DOHH2 (cell line): ENCODE results near the gene P4HTM.

ENCODE experiments used
- EZH2phosphoT487 ChIP-seq: fragments of 200-600 bp; sonication (generic); IDR thresholded peaks from 2 replicates; pipeline ENCODE4 v1.6.1; 2017; ENCODE audit warnings: borderline replicate concordance, mild to moderate bottlenecking, antibody characterized with exemption, low read length, moderate library complexity, mixed read lengths
- TF ChIP-seq, protein P1 (sequence below): fragments of 200-600 bp; sonication (generic); IDR thresholded peaks from one replicate; pipeline ENCODE4 v1.5.1; 2014; ENCODE audit warnings: antibody characterized with exemption, mild to moderate bottlenecking, low read depth, low read length; ENCODE audit not compliant: poor library complexity, severe bottlenecking

DNA sequence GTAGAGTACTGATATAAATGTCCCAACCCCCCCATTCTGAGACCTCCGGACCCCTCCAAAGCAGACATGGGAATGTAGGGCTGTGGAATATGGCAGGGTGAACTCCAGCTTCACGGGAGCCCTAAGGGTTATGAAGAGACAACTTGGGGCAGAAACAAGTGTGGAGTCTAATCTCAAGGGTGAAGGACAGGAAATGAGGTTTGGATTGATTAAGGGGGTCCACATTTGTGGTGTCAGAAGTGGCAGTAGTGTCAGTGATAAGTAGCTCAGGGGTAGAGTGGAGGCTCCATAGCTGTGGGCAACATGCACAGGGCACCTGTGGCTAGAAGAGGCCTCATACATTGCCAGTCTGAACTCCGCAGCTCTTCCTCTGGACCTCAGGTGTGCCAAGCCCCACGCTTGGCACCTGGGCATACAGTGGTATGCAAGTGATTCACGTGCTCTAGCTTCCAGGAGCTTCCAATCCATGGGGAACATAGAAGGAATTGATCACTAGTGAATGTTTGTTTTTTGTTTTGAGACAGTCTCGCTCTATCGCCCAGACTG is 4.1 kb upstream of the P4HTM start:
- TF ChIP-seq, protein P1, sequence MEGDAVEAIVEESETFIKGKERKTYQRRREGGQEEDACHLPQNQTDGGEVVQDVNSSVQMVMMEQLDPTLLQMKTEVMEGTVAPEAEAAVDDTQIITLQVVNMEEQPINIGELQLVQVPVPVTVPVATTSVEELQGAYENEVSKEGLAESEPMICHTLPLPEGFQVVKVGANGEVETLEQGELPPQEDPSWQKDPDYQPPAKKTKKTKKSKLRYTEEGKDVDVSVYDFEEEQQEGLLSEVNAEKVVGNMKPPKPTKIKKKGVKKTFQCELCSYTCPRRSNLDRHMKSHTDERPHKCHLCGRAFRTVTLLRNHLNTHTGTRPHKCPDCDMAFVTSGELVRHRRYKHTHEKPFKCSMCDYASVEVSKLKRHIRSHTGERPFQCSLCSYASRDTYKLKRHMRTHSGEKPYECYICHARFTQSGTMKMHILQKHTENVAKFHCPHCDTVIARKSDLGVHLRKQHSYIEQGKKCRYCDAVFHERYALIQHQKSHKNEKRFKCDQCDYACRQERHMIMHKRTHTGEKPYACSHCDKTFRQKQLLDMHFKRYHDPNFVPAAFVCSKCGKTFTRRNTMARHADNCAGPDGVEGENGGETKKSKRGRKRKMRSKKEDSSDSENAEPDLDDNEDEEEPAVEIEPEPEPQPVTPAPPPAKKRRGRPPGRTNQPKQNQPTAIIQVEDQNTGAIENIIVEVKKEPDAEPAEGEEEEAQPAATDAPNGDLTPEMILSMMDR: no peak
- TF ChIP-seq EZH2phosphoT487: no peak
